ENCODE data around the gene THEM4. TPM values are rescaled to one million over a fixed set of nuclear protein-coding genes. Genes with fewer than 3 reads are reported as not detected.
"Not testable (repeated sequence)": the region's sequence is repeated elsewhere in the genome, so short reads cannot be mapped to it uniquely, and the experiment has no call there.

The THEM4 gene
- total and polyA plus RNA-seq, 2 donors (not counting 1 experiment from before 2014, with no cell fraction given), result 15.0 to 16.1 TPM

- H3K4me1 ChIP-seq (ENCODE audit: control insufficient read depth in 2 of 2, insufficient read depth in 2 of 2, low read length in 2 of 2); H3K4me1 Mint-ChIP-seq; H3K9me3 ChIP-seq (ENCODE audit: control extremely low read depth in 1 of 3, control insufficient read depth in 2 of 3, insufficient read depth in 1 of 3, low read length in 2 of 3); H3K79me2 ChIP-seq (ENCODE audit: control insufficient read depth, insufficient read depth, low read length); H3K27me3 ChIP-seq (replicated peaks in 1 of 4; ENCODE audit: control extremely low read depth in 1 of 4, control insufficient read depth in 3 of 4, insufficient read depth in 4 of 4, low read length in 3 of 4); POLR2A ChIA-PET; H3K9ac ChIP-seq (ENCODE audit: low read length); H3K27ac Mint-ChIP-seq; ATAC-seq (ENCODE audit: low read depth); H4K20me1 ChIP-seq (ENCODE audit: control insufficient read depth, insufficient read depth, low read length, poor library complexity, severe bottlenecking); H3K9me3 Mint-ChIP-seq (ENCODE audit: insufficient read depth); H3K27ac ChIP-seq (ENCODE audit: low read length in 2 of 2); H3K4me3 Mint-ChIP-seq; H3K36me3 ChIP-seq (replicated peaks in 1 of 2; ENCODE audit: control extremely low read depth in 1 of 2, control insufficient read depth in 1 of 2, extremely low read depth in 1 of 2, insufficient read depth in 2 of 2, low read length in 1 of 2); H3K4me3 ChIP-seq (ENCODE audit: control extremely low read depth in 1 of 5, extremely low read depth in 1 of 5, insufficient read depth in 1 of 5, low read depth in 2 of 5, low read length in 4 of 5); DNase-seq; intact Hi-C loops (cut with micrococcal nuclease); H2AFZ ChIP-seq (ENCODE audit: insufficient read depth, low read depth, low read length, poor library complexity, severe bottlenecking); H3K27me3 Mint-ChIP-seq: not testable (repeated sequence)
- peak overlapping the region; percentile 41 for H3K4me2 ChIP-seq (replicated peaks; ENCODE audit: low read depth, low read length, poor library complexity, severe bottlenecking)
- CTCF ChIA-PET, result interaction anchor here (0.8 to 1.6 kb wide), 4 partner anchors 13 to 118 kb away, joined by 3 to 9 read pairs (median 4); no protein-coding TSS in a partner anchor
- no CpG with 5 or more reads among the region's 4 CpGs for WGBS (ENCODE audit: insufficient coverage)
Observed at GRCh38 chr1:151883898-151884297, 25.4 kb downstream of the THEM4 start.

GRCh38 chr1:151882918-151883317, 26.4 kb downstream of the THEM4 start:
- H3K4me2 ChIP-seq (replicated peaks; ENCODE audit: low read depth, low read length, poor library complexity, severe bottlenecking); DNase-seq; H3K4me3 Mint-ChIP-seq; H3K4me1 ChIP-seq (ENCODE audit: control insufficient read depth in 2 of 2, insufficient read depth in 2 of 2, low read length in 2 of 2); H3K9me3 Mint-ChIP-seq (ENCODE audit: insufficient read depth); H3K27ac Mint-ChIP-seq; H3K36me3 ChIP-seq (replicated peaks in 1 of 2; ENCODE audit: control extremely low read depth in 1 of 2, control insufficient read depth in 1 of 2, extremely low read depth in 1 of 2, insufficient read depth in 2 of 2, low read length in 1 of 2); H3K4me3 ChIP-seq (ENCODE audit: control extremely low read depth in 1 of 5, extremely low read depth in 1 of 5, insufficient read depth in 1 of 5, low read depth in 2 of 5, low read length in 4 of 5); ATAC-seq (ENCODE audit: low read depth); POLR2A ChIA-PET; H2AFZ ChIP-seq (ENCODE audit: insufficient read depth, low read depth, low read length, poor library complexity, severe bottlenecking); H4K20me1 ChIP-seq (ENCODE audit: control insufficient read depth, insufficient read depth, low read length, poor library complexity, severe bottlenecking); H3K27me3 ChIP-seq (replicated peaks in 1 of 4; ENCODE audit: control extremely low read depth in 1 of 4, control insufficient read depth in 3 of 4, insufficient read depth in 4 of 4, low read length in 3 of 4); H3K79me2 ChIP-seq (ENCODE audit: control insufficient read depth, insufficient read depth, low read length); H3K9me3 ChIP-seq (ENCODE audit: control extremely low read depth in 1 of 3, control insufficient read depth in 2 of 3, insufficient read depth in 1 of 3, low read length in 2 of 3); H3K9ac ChIP-seq (ENCODE audit: low read length); H3K27ac ChIP-seq (ENCODE audit: low read length in 2 of 2); H3K4me1 Mint-ChIP-seq; H3K27me3 Mint-ChIP-seq; intact Hi-C loops (cut with micrococcal nuclease): not testable (repeated sequence)
- WGBS (ENCODE audit: insufficient coverage), result 100% methylated on average over 2 of the region's 5 CpGs
- CTCF ChIA-PET, result interaction anchor here (0.8 to 1.2 kb wide), 3 partner anchors 12 to 118 kb away, joined by 3 read pairs; no protein-coding TSS in a partner anchor

Measured in B cell (primary cell).